HG03442 (cell line): Measurements from ENCODE around the gene ADAM29.
"Not testable (repeated sequence)": the region's sequence is repeated elsewhere in the genome, so short reads cannot be mapped to it uniquely, and the experiment has no call there.

Source experiments
- ATAC-seq: cut with Tn5 transposase; IDR thresholded peaks from one replicate; pipeline ENCODE4 v1.9.1; 2021; ENCODE audit warnings: mild to moderate bottlenecking, moderate library complexity; ENCODE audit not compliant: unreplicated experiment

ADAM29 gene

GRCh38 chr4:174918058-174918457 lies at the start of gene ADAM29:
Gene ADAM29 (plus strand): TSS chr4:174918358. CDS start chr4:174975526, 57,168 bp downstream.
- no peak for ATAC-seq

GRCh38 chr4:174869339-174869738 lies 48.8 kb upstream of the ADAM29 start:
- no peak for ATAC-seq

GRCh38 chr4:174870311-174870710 lies 47.8 kb upstream of the ADAM29 start:
- no peak for ATAC-seq

- ATAC-seq = no peak
Measured at GRCh38 chr4:174871407-174871806, 46.8 kb upstream of the ADAM29 start.

GRCh38 chr4:174873146-174873545 lies 45.0 kb upstream of the ADAM29 start:
- not testable (repeated sequence) for ATAC-seq

GRCh38 chr4:174873931-174874330 lies 44.2 kb upstream of the ADAM29 start:
- peak; percentile 38 for ATAC-seq

GRCh38 chr4:174874898-174875297 lies 43.3 kb upstream of the ADAM29 start:
- ATAC-seq = no peak

- ATAC-seq = no peak
Measured at GRCh38 chr4:174880001-174880400, 38.2 kb upstream of the ADAM29 start.

GRCh38 chr4:174882317-174882992 lies 35.7 kb upstream of the ADAM29 start:
- ATAC-seq = no peak

- no peak for ATAC-seq
Measured at GRCh38 chr4:174907508-174907907, 10.7 kb upstream of the ADAM29 start.

- ATAC-seq = no peak
Measured at GRCh38 chr4:174910271-174910670, 7.9 kb upstream of the ADAM29 start.

- no peak for ATAC-seq
Measured at GRCh38 chr4:174912919-174913543, 5.1 kb upstream of the ADAM29 start.

- ATAC-seq = no peak
Measured at GRCh38 chr4:174919886-174920423, 1.8 kb downstream of the ADAM29 start.

GRCh38 chr4:174926958-174927357 lies 8.8 kb downstream of the ADAM29 start:
- ATAC-seq = no peak

- no peak for ATAC-seq
Measured at GRCh38 chr4:174928174-174928573, 10.0 kb downstream of the ADAM29 start.

GRCh38 chr4:174928575-174929253 lies 10.6 kb downstream of the ADAM29 start:
- ATAC-seq = no peak

- ATAC-seq = no peak
Measured at GRCh38 chr4:174929346-174929745, 11.2 kb downstream of the ADAM29 start.

- ATAC-seq = no peak
Measured at GRCh38 chr4:174930895-174931294, 12.7 kb downstream of the ADAM29 start.

- no peak for ATAC-seq
Measured at GRCh38 chr4:174933083-174933482, 14.9 kb downstream of the ADAM29 start.

GRCh38 chr4:174934360-174934759 lies 16.2 kb downstream of the ADAM29 start:
- ATAC-seq = no peak

- no peak for ATAC-seq
Measured at GRCh38 chr4:174935607-174936006, 17.4 kb downstream of the ADAM29 start.

- no peak for ATAC-seq
Measured at GRCh38 chr4:174940002-174940401, 21.8 kb downstream of the ADAM29 start.
